HCT116 (cell line): ENCODE measurements around the gene PLEK. TPM values are rescaled to one million over a fixed set of nuclear protein-coding genes. Genes with fewer than 3 reads are reported as not detected.

Experiments used
- ATAC-seq: fragments of 200-7000 bp; cut with Tn5 transposase; 2 replicates; pipeline ENCODE4 v1.9.1; 2020; ENCODE audit warnings: mild to moderate bottlenecking, moderate library complexity
- BruUV-seq: library from RNA; stranded (reverse); fragments of 400-500 nt; replicated peaks from 2 replicates; lab custom pipeline; 2021; lab: Mats Ljungman, UMichigan
- CTCF ChIA-PET: fragments of 300-600 bp; sonication (Branson Sonifier 250); formaldehyde crosslinking; loops from one replicate; lab custom pipeline; 2021; ENCODE audit warnings: antibody characterized with exemption; lab: Charles Lee
- POLR2A ChIA-PET: fragments of 300-600, 350-600 bp; sonication (Branson Sonifier 250); formaldehyde crosslinking; loops from one replicate; lab custom pipeline; 2021; ENCODE audit warnings: antibody characterized with exemption; lab: Charles Lee
- RAD21 ChIA-PET, 2 experiments: fragments of 300-600 bp; sonication (Branson Sonifier 250); formaldehyde crosslinking; loops; one replicate each; lab custom pipeline; 2023; ENCODE audit warnings: low total read pairs in 2 of 2; ENCODE audit not compliant: uncharacterized antibody in 2 of 2, unreplicated experiment in 2 of 2, low non-redundant PET in 1 of 2; lab: Charles Lee
- DNase-seq: peaks from one replicate; pipeline ENCODE4 v3.0.0-alpha.2; 2010; ENCODE audit warnings: low read depth, low spot score
- H2AFZ ChIP-seq: fragments of 200-600 bp; shearing (Covaris generic), sonication (generic); 2 replicates; pipeline ENCODE4 v1.6.1; 2017; ENCODE audit warnings: low read depth, mixed run types, mixed read lengths, antibody characterized with exemption, low read length; ENCODE audit not compliant: poor library complexity, severe bottlenecking
- H3K27ac ChIP-seq: 2 replicates; pipeline ENCODE4 v1.5.1; 2012; ENCODE audit warnings: low read depth, low read length
- H3K27me3 ChIP-seq: fragments of 200-600 bp; sonication (generic); 2 replicates; pipeline ENCODE4 v1.6.1; 2016; ENCODE audit warnings: mixed run types, low read length, mixed read lengths; ENCODE audit not compliant: insufficient read depth
- H3K36me3 ChIP-seq, 2 experiments: fragments of 200-500 bp in 1 of 2; fragments of 200-600 bp in 1 of 2; sonication (Bioruptor generic) in 1 of 2; sonication (generic) in 1 of 2; 2 replicates each; pipeline versions ENCODE4 v1.5.1 to v1.6.1; 2014 to 2016; ENCODE audit warnings: low read length in 2 of 2, inconsistent platforms in 1 of 2, mixed read lengths in 1 of 2, mixed run types in 1 of 2; ENCODE audit not compliant: insufficient read depth in 2 of 2, control insufficient read depth in 1 of 2
- H3K4me1 ChIP-seq, 2 experiments: fragments of 200-600 bp in 1 of 2; sonication (generic) in 1 of 2; 2 replicates each; pipeline versions ENCODE4 v1.5.1 to v1.6.1; 2012 to 2017; ENCODE audit warnings: low read length in 2 of 2, inconsistent platforms in 1 of 2, mild to moderate bottlenecking in 1 of 2, mixed read lengths in 1 of 2, mixed run types in 1 of 2, moderate library complexity in 1 of 2; ENCODE audit not compliant: insufficient read depth in 2 of 2, control insufficient read depth in 1 of 2
- H3K4me2 ChIP-seq: fragments of 200-600 bp; sonication (generic); 2 replicates; pipeline ENCODE4 v1.6.1; 2017; ENCODE audit warnings: mixed run types, low read length, mixed read lengths
- H3K4me3 ChIP-seq, 2 experiments: fragments of 200-600 bp in 1 of 2; sonication (generic) in 1 of 2; replicated peaks in 1 of 2; 2 replicates each; pipeline ENCODE4 v1.5.1; 2011 to 2016; ENCODE audit warnings: low read length in 2 of 2, control low read depth in 1 of 2, low read depth in 1 of 2, mild to moderate bottlenecking in 1 of 2, mixed read lengths in 1 of 2, mixed run types in 1 of 2
- H3K79me2 ChIP-seq: fragments of 200-600 bp; sonication (generic); 2 replicates; pipeline ENCODE4 v1.6.1; 2017; ENCODE audit warnings: mild to moderate bottlenecking, mixed run types, low read length, moderate library complexity, mixed read lengths; ENCODE audit not compliant: insufficient read depth
- H3K9ac ChIP-seq: fragments of 200-600 bp; sonication (generic); 2 replicates; pipeline ENCODE4 v1.6.1; 2016; ENCODE audit warnings: low read length, mixed read lengths
- H3K9me2 ChIP-seq: fragments of 200-600 bp; sonication (generic), shearing (Covaris generic); 2 replicates; pipeline ENCODE4 v1.6.1; 2017; ENCODE audit warnings: mixed run types, mild to moderate bottlenecking, moderate library complexity; ENCODE audit not compliant: insufficient read depth
- H3K9me3 ChIP-seq, 2 experiments: fragments of 200-500 bp in 1 of 2; fragments of 200-600 bp in 1 of 2; sonication (Bioruptor generic) in 1 of 2; sonication (generic) in 1 of 2; 2 replicates each; pipeline ENCODE4 v1.6.1; 2014 to 2017; ENCODE audit warnings: low read length in 2 of 2, mixed read lengths in 2 of 2, inconsistent platforms in 1 of 2, low read depth in 1 of 2, mild to moderate bottlenecking in 1 of 2, mixed run types in 1 of 2, moderate library complexity in 1 of 2; ENCODE audit not compliant: control insufficient read depth in 1 of 2, insufficient read depth in 1 of 2
- H4K20me1 ChIP-seq: fragments of 200-600 bp; sonication (generic), shearing (Covaris generic); 2 replicates; pipeline ENCODE4 v1.6.1; 2017; ENCODE audit warnings: mixed run types, mild to moderate bottlenecking, moderate library complexity; ENCODE audit not compliant: insufficient read depth
- CEBPB ChIP-seq: IDR thresholded peaks from 2 replicates; pipeline ENCODE4 v1.6.1; 2012; ENCODE audit warnings: low read depth
- CTCF ChIP-seq, 3 experiments: fragments of 200-600 bp in 1 of 3; sonication (generic) in 1 of 3; IDR thresholded peaks in 2 of 3; conservative IDR thresholded peaks in 1 of 3; 2 replicates each; pipeline ENCODE4 v1.5.1; 2012 to 2017; ENCODE audit warnings: low read depth in 2 of 3, low read length in 2 of 3, antibody characterized with exemption in 1 of 3, borderline replicate concordance in 1 of 3, control low read depth in 1 of 3, mild to moderate bottlenecking in 1 of 3, mixed read lengths in 1 of 3, mixed run types in 1 of 3, moderate library complexity in 1 of 3; ENCODE audit not compliant: insufficient read depth in 1 of 3
- EGR1 ChIP-seq: IDR thresholded peaks from 2 replicates; pipeline ENCODE4 v1.6.1; 2012; ENCODE audit warnings: low read depth
- EZH2phosphoT487 ChIP-seq: fragments of 200-600 bp; IDR thresholded peaks from 2 replicates; pipeline ENCODE4 v1.6.1; 2018; ENCODE audit warnings: antibody characterized with exemption, borderline replicate concordance
- FOSL1 ChIP-seq: IDR thresholded peaks from 2 replicates; pipeline ENCODE4 v1.6.1; 2012; ENCODE audit warnings: low read depth
- JUND ChIP-seq: IDR thresholded peaks from 2 replicates; pipeline ENCODE4 v1.6.1; 2012
- POLR2A ChIP-seq: IDR thresholded peaks from 2 replicates; pipeline ENCODE4 v1.7.0; 2011; ENCODE audit warnings: borderline replicate concordance; ENCODE audit not compliant: insufficient read depth, insufficient read length; ENCODE audit errors: extremely low read depth
- POLR2AphosphoS5 ChIP-seq: IDR thresholded peaks from 2 replicates; pipeline ENCODE4 v1.6.1; 2011; ENCODE audit warnings: mild to moderate bottlenecking, low read depth, low read length, moderate library complexity
- YY1 ChIP-seq: IDR thresholded peaks from 2 replicates; pipeline ENCODE4 v1.6.1; 2011; ENCODE audit warnings: low read length, low read depth, moderate library complexity, mild to moderate bottlenecking; ENCODE audit not compliant: insufficient replicate concordance; ENCODE audit errors: extremely low read depth
- intact Hi-C: fragments of 100-400 bp; cut with micrococcal nuclease; formaldehyde crosslinking; loops from 2 replicates; pipeline ENCODE4 v1.10.0; 2022
- total RNA-seq: library from RNA; stranded (reverse); gene quantifications from one replicate; pipeline ENCODE4 v1.2.1, GENCODE V29; 2021; ENCODE audit not compliant: unreplicated experiment
- TF ChIP-seq, protein P1 (sequence below): IDR thresholded peaks from 2 replicates; pipeline ENCODE4 v1.6.1; 2012
- TF ChIP-seq, protein P2 (sequence below): IDR thresholded peaks from 2 replicates; pipeline ENCODE4 v1.6.1; 2012; ENCODE audit warnings: low read depth

Gene PLEK
- total RNA-seq, 1 experiment from 2014 or later: 0.22 TPM

- H3K9me2 ChIP-seq: no peaks in the 10 kb centered on the region
- no peak for DNase-seq
- intact Hi-C loops: loop anchor here (5.0 kb wide), 1 partner anchor 238 kb away; no protein-coding TSS in a partner anchor
- H3K36me3 ChIP-seq: no peaks in the 10 kb centered on the region
- H2AFZ ChIP-seq: no peak overlapping the region
- ChIA-PET CTCF (interaction anchor here (1.1 to 1.9 kb wide), 2 partner anchors 80 to 81 kb away, joined by 3 to 4 read pairs; no protein-coding TSS in a partner anchor), POLR2A (no interaction called here), RAD21 (no interaction called here)
- H3K27ac ChIP-seq: no peak overlapping the region
- no peaks in the 10 kb centered on the region for H4K20me1 ChIP-seq
- peaks cover 0 to 4% of the 10 kb centered on the region in 2 experiments; a peak in 2 of 4 replicates for H3K4me1 ChIP-seq
- H3K9ac ChIP-seq: no peak overlapping the region
- H3K4me2 ChIP-seq: no peak overlapping the region
- TF ChIP-seq EZH2phosphoT487 (no peak), CTCF (IDR thresholded peaks at IDR 0.05 in 2 of 3, conservative IDR thresholded peaks at IDR 0.05 in 1 of 3; ENCODE audit: borderline replicate concordance in 1 of 3, insufficient read depth in 1 of 3, low read depth in 2 of 3, low read length in 2 of 3) (peak in 2 of 3 experiments; percentile 28 to 43; a peak in 3 of 6 replicates)
- BruUV-seq: no TSS peak
- H3K79me2 ChIP-seq: no peaks in the 10 kb centered on the region
- ATAC-seq: no peak
- no peak overlapping the region for H3K4me3 ChIP-seq
- H3K9me3 ChIP-seq: no peaks in the 10 kb centered on the region
- no peaks in the 10 kb centered on the region for H3K27me3 ChIP-seq
Observed at GRCh38 chr2:68359889-68360288, 5.2 kb upstream of the PLEK start.

DNA sequence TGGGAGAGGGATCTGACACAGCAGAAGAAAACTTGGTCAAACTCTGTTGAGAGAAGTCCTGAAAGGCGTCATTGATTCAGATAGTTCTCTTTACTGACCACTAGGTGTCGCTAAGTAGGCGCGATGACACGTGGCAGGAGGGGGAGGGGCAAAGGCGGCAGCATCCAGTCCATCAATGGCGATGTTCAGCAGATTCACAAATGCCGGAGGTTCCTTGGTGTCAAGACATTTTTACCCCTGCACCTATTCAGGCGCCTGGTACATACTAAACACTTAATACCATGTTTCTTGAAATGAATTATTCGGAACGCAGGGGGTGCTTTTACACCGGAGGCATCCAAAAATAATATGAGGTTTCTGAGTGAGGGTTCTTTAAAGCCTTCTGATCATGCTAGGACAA, 3.0 kb upstream of the PLEK start:
- peak overlapping the region; percentile 90 for H2AFZ ChIP-seq
- ATAC-seq: peak; percentile 77
- intact Hi-C loops: loop anchor here (1.0 kb wide), 1 partner anchor 79 kb away; no protein-coding TSS in a partner anchor
- no peaks in the 10 kb centered on the region for H3K79me2 ChIP-seq
- CTCF ChIA-PET: no interaction called here
- POLR2A ChIA-PET: no interaction called here
- RAD21 ChIA-PET: no interaction called here
- no peak overlapping the region for H3K9ac ChIP-seq
- H3K4me1 ChIP-seq: peaks cover 0 to 4% of the 10 kb centered on the region in 2 experiments; a peak in 2 of 4 replicates
- no peak overlapping the region for H3K4me3 ChIP-seq
- H3K9me2 ChIP-seq: no peaks in the 10 kb centered on the region
- no peaks in the 10 kb centered on the region for H3K9me3 ChIP-seq
- no peaks in the 10 kb centered on the region for H3K27me3 ChIP-seq
- BruUV-seq: no TSS peak
- H3K27ac ChIP-seq: no peak overlapping the region
- no peaks in the 10 kb centered on the region for H3K36me3 ChIP-seq
- no peaks in the 10 kb centered on the region for H4K20me1 ChIP-seq
- H3K4me2 ChIP-seq: 0 out of 2 replicates have a peak overlapping the region, but pooled peaks have one; percentile 10
- peak; percentile 65 for DNase-seq
- TF ChIP-seq, protein P1, sequence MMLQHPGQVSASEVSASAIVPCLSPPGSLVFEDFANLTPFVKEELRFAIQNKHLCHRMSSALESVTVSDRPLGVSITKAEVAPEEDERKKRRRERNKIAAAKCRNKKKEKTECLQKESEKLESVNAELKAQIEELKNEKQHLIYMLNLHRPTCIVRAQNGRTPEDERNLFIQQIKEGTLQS: no peak
- TF ChIP-seq YY1: peak; percentile 76
- TF ChIP-seq CEBPB: no peak
- TF ChIP-seq, protein P2, sequence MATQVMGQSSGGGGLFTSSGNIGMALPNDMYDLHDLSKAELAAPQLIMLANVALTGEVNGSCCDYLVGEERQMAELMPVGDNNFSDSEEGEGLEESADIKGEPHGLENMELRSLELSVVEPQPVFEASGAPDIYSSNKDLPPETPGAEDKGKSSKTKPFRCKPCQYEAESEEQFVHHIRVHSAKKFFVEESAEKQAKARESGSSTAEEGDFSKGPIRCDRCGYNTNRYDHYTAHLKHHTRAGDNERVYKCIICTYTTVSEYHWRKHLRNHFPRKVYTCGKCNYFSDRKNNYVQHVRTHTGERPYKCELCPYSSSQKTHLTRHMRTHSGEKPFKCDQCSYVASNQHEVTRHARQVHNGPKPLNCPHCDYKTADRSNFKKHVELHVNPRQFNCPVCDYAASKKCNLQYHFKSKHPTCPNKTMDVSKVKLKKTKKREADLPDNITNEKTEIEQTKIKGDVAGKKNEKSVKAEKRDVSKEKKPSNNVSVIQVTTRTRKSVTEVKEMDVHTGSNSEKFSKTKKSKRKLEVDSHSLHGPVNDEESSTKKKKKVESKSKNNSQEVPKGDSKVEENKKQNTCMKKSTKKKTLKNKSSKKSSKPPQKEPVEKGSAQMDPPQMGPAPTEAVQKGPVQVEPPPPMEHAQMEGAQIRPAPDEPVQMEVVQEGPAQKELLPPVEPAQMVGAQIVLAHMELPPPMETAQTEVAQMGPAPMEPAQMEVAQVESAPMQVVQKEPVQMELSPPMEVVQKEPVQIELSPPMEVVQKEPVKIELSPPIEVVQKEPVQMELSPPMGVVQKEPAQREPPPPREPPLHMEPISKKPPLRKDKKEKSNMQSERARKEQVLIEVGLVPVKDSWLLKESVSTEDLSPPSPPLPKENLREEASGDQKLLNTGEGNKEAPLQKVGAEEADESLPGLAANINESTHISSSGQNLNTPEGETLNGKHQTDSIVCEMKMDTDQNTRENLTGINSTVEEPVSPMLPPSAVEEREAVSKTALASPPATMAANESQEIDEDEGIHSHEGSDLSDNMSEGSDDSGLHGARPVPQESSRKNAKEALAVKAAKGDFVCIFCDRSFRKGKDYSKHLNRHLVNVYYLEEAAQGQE: no peak
- TF ChIP-seq POLR2A: no peak
- no peak for TF ChIP-seq FOSL1
- TF ChIP-seq EGR1: no peak
- no peak for TF ChIP-seq JUND
- TF ChIP-seq CTCF (IDR thresholded peaks at IDR 0.05 in 2 of 3, conservative IDR thresholded peaks at IDR 0.05 in 1 of 3; ENCODE audit: borderline replicate concordance in 1 of 3, insufficient read depth in 1 of 3, low read depth in 2 of 3, low read length in 2 of 3): peak; percentile 69 to 84 (median 78); a peak in 5 of 6 replicates
- TF ChIP-seq POLR2AphosphoS5: no peak
